Body of pancreas (tissue), 4 donors: ENCODE measurements around the gene SMG7.

ENCODE experiments used
- POLR2A ChIP-seq, 3 donors: fragments of 450-650 bp; IDR thresholded peaks; one replicate each; pipeline ENCODE4 v1.6.1; 2016; ENCODE audit warnings: antibody characterized with exemption in 3 of 3, mild to moderate bottlenecking in 2 of 3
- TF ChIP-seq, protein P1 (sequence below), 7 experiments: fragments of 450-650 bp in 4 of 7; fragments of 200-600 bp in 3 of 7; sonication (generic) in 3 of 7; IDR thresholded peaks; one replicate each; pipeline ENCODE4 v1.5.1; 2016 to 2019; ENCODE audit warnings: antibody characterized with exemption in 7 of 7

GRCh38 chr1:183490932-183491331 is 18.6 kb downstream of the SMG7 start:
- TF ChIP-seq, protein P1, sequence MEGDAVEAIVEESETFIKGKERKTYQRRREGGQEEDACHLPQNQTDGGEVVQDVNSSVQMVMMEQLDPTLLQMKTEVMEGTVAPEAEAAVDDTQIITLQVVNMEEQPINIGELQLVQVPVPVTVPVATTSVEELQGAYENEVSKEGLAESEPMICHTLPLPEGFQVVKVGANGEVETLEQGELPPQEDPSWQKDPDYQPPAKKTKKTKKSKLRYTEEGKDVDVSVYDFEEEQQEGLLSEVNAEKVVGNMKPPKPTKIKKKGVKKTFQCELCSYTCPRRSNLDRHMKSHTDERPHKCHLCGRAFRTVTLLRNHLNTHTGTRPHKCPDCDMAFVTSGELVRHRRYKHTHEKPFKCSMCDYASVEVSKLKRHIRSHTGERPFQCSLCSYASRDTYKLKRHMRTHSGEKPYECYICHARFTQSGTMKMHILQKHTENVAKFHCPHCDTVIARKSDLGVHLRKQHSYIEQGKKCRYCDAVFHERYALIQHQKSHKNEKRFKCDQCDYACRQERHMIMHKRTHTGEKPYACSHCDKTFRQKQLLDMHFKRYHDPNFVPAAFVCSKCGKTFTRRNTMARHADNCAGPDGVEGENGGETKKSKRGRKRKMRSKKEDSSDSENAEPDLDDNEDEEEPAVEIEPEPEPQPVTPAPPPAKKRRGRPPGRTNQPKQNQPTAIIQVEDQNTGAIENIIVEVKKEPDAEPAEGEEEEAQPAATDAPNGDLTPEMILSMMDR (IDR thresholded peaks at IDR 0.05): no peak
- TF ChIP-seq POLR2A (IDR thresholded peaks at IDR 0.05): no peak
